Prostate gland (tissue), 2 donors: Measurements from ENCODE around the gene IRF7. TPM values are rescaled to one million over a fixed set of nuclear protein-coding genes. Genes with fewer than 3 reads are reported as not detected.

Experiments used
- DNase-seq: peaks from one replicate; pipeline ENCODE4 v3.0.0-alpha.2; 2019; ENCODE audit warnings: low spot score
- H3K27ac ChIP-seq, 2 donors: fragments of 200-600 bp; sonication (generic); 2 replicates each; pipeline ENCODE4 v1.5.1; 2017 to 2019
- H3K27me3 ChIP-seq: fragments of 200-600 bp; sonication (generic); replicated peaks from 2 replicates; pipeline ENCODE4 v1.5.1; 2019; ENCODE audit not compliant: insufficient read depth
- H3K36me3 ChIP-seq, 2 donors: fragments of 200-600 bp; sonication (generic); 1 replicate in 1 of 2; 2 replicates in 1 of 2; pipeline versions ENCODE4 v1.5.1 to v1.8.1; 2017 to 2019
- H3K4me1 ChIP-seq: fragments of 200-600 bp; sonication (generic); replicated peaks from 2 replicates; pipeline ENCODE4 v1.5.1; 2019
- H3K4me3 ChIP-seq, 2 donors: fragments of 200-600 bp; sonication (generic); 2 replicates each; pipeline ENCODE4 v1.5.1; 2017 to 2019
- H3K9me3 ChIP-seq: fragments of 200-600 bp; sonication (generic); 2 replicates; pipeline ENCODE4 v1.5.1; 2017
- POLR2A ChIP-seq: fragments of 450-650 bp; IDR thresholded peaks from one replicate; pipeline ENCODE4 v1.6.1; 2016; ENCODE audit warnings: antibody characterized with exemption, mild to moderate bottlenecking
- POLR2AphosphoS5 ChIP-seq: sonication (generic); formaldehyde crosslinking; IDR thresholded peaks from one replicate; pipeline ENCODE4 v1.6.1; 2017; ENCODE audit warnings: antibody characterized with exemption
- WGBS: methylation state at CpG from one replicate; pipeline ENCODE4 v1.1.5; 2018; 5-methylcytosine and 5-hydroxymethylcytosine counted together
- intact Hi-C: fragments of 100-400 bp; cut with DNase I; formaldehyde crosslinking; loops from one replicate; pipeline ENCODE4 v1.14.2; 2022
- total RNA-seq, 2 donors: library from RNA; depleted of rRNA; stranded (reverse); fragments of >200 nt; gene quantifications; one replicate each; pipeline ENCODE4 v1.1.0, GENCODE V29; 2016
- TF ChIP-seq, protein P1 (sequence below), 4 experiments: fragments of 200-600 bp in 2 of 4; fragments of 450-650 bp in 2 of 4; sonication (generic) in 2 of 4; IDR thresholded peaks; 1 replicate in 3 of 4; 2 replicates in 1 of 4; pipeline ENCODE4 v1.5.1; 2016 to 2019; ENCODE audit warnings: antibody characterized with exemption in 4 of 4, mild to moderate bottlenecking in 2 of 4, moderate library complexity in 2 of 4

IRF7 gene
- total RNA-seq, 2 donors from 2014 or later: 34.7 to 39.8 TPM

DNA sequence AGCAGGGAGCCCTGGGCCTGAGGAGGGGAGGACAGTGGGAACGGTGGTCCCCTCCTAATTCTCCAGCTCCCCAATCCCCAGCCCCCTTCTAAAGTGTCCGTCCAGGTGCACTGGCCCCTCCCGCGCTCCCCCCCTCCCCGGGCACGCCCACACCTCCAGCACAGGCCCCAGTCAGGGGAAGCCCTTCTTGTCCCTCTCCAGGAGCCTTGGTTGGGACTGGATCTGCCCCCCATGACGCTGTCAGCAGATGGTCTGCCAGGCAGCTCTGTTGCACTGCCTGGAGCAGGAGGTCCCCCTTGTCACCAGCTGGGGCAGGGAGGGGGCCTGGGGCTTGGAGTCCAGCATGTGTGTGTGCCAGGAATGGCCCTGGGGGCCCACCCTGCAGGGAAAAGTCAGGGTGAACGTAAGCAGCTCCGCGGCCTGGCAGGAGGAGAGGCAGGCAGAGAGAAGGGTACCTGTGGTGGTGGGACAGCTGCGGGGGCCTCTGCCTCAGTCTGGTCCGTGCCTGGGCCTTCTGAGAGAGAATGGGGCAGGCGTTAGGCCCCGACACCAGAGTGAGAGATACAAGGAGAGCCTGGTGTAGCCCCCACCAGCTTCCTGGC, 1.6 kb downstream of the IRF7 start:
- intact Hi-C loops: no loop called here
- Histone ChIP-seq H3K27me3 (no peaks in the 10 kb centered on the region), H3K4me3 (peak overlapping the region in 1 of 2 donors; percentile 63), H3K4me1 (peaks cover 15% of the 10 kb centered on the region), H3K27ac (peak overlapping the region in 1 of 2 donors; percentile 91), H3K9me3 (no peaks in the 10 kb centered on the region), H3K36me3 (peaks cover 11 to 14% of the 10 kb centered on the region in 2 donors)
- no peak for DNase-seq
- TF ChIP-seq POLR2AphosphoS5: no peak
- WGBS: 57% methylated on average over 14 of the region's 14 CpGs

DNA sequence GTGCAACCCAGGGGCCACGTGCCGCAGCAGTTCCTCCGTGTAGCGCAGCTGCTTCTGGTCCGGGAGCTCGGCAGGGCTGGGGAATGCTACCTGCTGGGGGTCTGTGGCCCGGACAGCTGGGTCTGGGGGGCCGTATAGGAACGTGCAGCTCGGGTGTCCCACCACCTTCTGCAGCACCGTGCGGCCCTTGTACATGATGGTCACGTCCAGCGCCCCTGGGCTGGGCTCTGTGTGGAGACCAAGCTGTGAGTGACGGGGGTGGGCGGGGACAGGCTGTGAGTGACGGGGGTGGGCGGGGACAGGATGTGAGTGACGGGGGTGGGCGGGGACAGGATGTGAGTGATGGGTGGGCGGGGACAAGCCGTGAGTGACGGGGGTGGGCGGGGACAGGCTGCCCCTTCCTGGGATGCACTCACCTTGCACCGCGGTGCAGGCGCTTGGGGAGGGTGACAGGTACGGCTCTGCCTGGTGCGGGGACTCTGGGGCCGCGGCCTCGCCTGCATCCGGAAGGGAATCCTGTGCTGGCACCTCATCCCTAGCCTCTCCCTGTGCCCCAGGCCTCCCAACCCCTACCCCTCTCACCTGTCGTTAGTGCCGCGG, 2.3 kb downstream of the IRF7 start:
- Histone ChIP-seq H3K27ac (peak overlapping the region in 1 of 2 donors; percentile 91), H3K36me3 (peaks cover 14 to 15% of the 10 kb centered on the region in 2 donors), H3K27me3 (no peaks in the 10 kb centered on the region), H3K4me3 (no peak overlapping the region), H3K9me3 (no peaks in the 10 kb centered on the region), H3K4me1 (peaks cover 15% of the 10 kb centered on the region)
- intact Hi-C loops: no loop called here
- DNase-seq: peak; percentile 63
- WGBS: 72% methylated on average over 31 of the region's 36 CpGs
- TF ChIP-seq POLR2A: no peak
- no peak for TF ChIP-seq POLR2AphosphoS5
- TF ChIP-seq, protein P1, sequence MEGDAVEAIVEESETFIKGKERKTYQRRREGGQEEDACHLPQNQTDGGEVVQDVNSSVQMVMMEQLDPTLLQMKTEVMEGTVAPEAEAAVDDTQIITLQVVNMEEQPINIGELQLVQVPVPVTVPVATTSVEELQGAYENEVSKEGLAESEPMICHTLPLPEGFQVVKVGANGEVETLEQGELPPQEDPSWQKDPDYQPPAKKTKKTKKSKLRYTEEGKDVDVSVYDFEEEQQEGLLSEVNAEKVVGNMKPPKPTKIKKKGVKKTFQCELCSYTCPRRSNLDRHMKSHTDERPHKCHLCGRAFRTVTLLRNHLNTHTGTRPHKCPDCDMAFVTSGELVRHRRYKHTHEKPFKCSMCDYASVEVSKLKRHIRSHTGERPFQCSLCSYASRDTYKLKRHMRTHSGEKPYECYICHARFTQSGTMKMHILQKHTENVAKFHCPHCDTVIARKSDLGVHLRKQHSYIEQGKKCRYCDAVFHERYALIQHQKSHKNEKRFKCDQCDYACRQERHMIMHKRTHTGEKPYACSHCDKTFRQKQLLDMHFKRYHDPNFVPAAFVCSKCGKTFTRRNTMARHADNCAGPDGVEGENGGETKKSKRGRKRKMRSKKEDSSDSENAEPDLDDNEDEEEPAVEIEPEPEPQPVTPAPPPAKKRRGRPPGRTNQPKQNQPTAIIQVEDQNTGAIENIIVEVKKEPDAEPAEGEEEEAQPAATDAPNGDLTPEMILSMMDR (IDR thresholded peaks at IDR 0.05): no peak

DNA sequence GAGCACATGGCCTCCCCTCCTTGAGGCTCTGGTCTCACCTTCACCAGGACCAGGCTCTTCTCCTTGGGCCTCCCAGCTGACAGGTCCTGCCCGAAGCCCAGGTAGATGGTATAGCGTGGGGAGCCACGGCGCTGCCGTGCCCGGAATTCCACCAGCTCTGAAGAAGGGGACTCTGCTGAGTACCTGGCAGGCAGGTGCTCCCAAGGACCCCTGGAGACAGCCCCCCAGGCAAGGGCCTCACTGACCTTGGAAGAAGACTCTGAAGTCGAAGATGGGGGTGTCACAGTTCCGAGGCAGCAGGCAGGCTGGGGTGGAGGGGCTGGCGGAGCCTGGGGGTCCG, 2.8 kb downstream of the IRF7 start:
- Histone ChIP-seq H3K4me1 (peaks cover 15% of the 10 kb centered on the region), H3K36me3 (peaks cover 14 to 20% of the 10 kb centered on the region in 2 donors), H3K4me3 (no peak overlapping the region), H3K27me3 (no peaks in the 10 kb centered on the region), H3K9me3 (no peaks in the 10 kb centered on the region), H3K27ac (peak overlapping the region in 1 of 2 donors; percentile 12)
- intact Hi-C loops: no loop called here
- TF ChIP-seq, protein P1 (IDR thresholded peaks at IDR 0.05): no peak
- no peak for TF ChIP-seq POLR2A
- no peak for TF ChIP-seq POLR2AphosphoS5
- 90% methylated on average over 8 of the region's 10 CpGs for WGBS
- DNase-seq: no peak

- intact Hi-C loops: no loop called here
- WGBS: 68% methylated on average over 27 of the region's 27 CpGs
- peaks cover 15% of the 10 kb centered on the region for H3K4me1 ChIP-seq
- no peaks in the 10 kb centered on the region for H3K9me3 ChIP-seq
- no peak overlapping the region for H3K4me3 ChIP-seq
- peak overlapping the region in 1 of 2 donors; percentile 12 for H3K27ac ChIP-seq
- no peak for DNase-seq
- peaks cover 14 to 24% of the 10 kb centered on the region in 2 donors for H3K36me3 ChIP-seq
- H3K27me3 ChIP-seq: no peaks in the 10 kb centered on the region
- TF ChIP-seq, protein P1 (IDR thresholded peaks at IDR 0.05): peak in 1 of 4 experiments; percentile 15
- TF ChIP-seq POLR2A: no peak
- no peak for TF ChIP-seq POLR2AphosphoS5
Observed at GRCh38 chr11:612201-612960, 3.4 kb downstream of the IRF7 start.

DNA sequence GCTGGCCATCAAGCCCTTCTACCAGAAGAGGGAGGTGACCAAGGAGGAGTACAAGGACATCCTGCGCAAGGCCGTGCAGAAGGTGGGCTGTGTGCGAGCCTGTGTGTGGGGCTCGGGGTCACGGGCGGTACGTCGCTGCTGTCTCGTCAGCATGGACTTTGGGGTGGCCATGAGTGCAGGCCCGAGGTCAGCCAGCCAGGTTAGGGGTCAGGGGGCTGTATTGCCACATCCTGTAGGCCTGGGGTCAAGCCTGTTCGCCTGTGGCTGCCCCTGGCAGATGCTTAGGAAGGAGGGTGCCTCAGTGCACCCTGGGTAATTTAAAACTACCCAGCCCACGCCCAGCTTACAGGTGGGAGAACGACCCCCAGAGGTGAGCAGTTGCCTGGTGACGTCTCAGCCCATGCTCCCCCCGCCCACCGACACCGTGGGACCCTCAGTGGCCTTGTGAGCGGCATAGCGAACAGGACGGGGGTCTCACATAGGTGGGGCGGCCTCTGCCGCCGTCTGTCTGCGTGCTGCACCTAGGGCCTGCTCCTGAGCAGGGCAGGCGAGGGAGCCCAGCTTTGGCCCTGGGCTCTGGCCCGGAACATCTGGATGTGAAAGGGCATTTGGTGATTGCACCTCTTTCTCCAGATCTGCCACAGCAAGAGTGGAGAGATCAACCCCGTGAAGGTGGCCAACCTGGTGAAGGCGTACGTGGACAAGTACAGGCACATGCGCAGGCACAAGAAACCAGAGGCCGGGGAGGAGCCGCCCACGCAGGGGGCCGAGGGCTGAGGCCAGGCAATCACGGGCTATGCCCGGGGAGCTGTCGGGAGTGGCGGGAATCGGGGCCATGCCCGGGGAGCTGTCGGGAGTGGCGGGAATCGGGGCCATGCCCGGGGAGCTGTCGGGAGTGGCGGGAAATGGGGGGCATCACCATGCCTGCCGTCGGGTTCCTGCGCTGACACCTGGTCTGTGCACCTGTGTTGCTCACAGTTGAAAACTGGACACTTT, 4.5 kb downstream of the IRF7 start:
- peak overlapping the region in 1 of 2 donors; percentile 12 for H3K27ac ChIP-seq
- no peaks in the 10 kb centered on the region for H3K27me3 ChIP-seq
- peaks cover 23 to 28% of the 10 kb centered on the region in 2 donors for H3K36me3 ChIP-seq
- TF ChIP-seq POLR2AphosphoS5 (no peak), POLR2A (no peak)
- TF ChIP-seq, protein P1 (IDR thresholded peaks at IDR 0.05): no peak
- WGBS: 84% methylated on average over 48 of the region's 49 CpGs
- intact Hi-C loops: no loop called here
- no peak for DNase-seq
- peaks cover 15% of the 10 kb centered on the region for H3K4me1 ChIP-seq
- H3K9me3 ChIP-seq: no peaks in the 10 kb centered on the region
- H3K4me3 ChIP-seq: no peak overlapping the region
